Thoracic aorta (tissue), 2 donors: ENCODE measurements around the gene ATF7. TPM values are rescaled to one million over a fixed set of nuclear protein-coding genes. Genes with fewer than 3 reads are reported as not detected.

Experiments used
- ATAC-seq: fragments of 150-250 bp; one replicate; pipeline ENCODE4 v1.8.0; 2017; ENCODE audit warnings: low read depth; ENCODE audit not compliant: insufficient number of reproducible peaks, low FRiP score
- DNase-seq: peaks from one replicate; pipeline ENCODE4 v3.0.0-alpha.2; 2020; ENCODE audit warnings: low spot score
- H3K27ac ChIP-seq, 2 donors: fragments of 200-600 bp; sonication (generic); 1 replicate in 1 of 2; 2 replicates in 1 of 2; pipeline ENCODE4 v1.5.1; 2016; ENCODE audit warnings: mild to moderate bottlenecking in 2 of 2, moderate library complexity in 2 of 2
- H3K27me3 ChIP-seq: fragments of 200-600 bp; sonication (generic); replicated peaks from 2 replicates; pipeline ENCODE4 v1.6.0; 2016; ENCODE audit warnings: mild to moderate bottlenecking; ENCODE audit not compliant: insufficient read depth
- H3K36me3 ChIP-seq: fragments of 200-600 bp; sonication (generic); one replicate; pipeline ENCODE4 v1.5.1; 2016
- H3K4me1 ChIP-seq, 2 donors: fragments of 200-600 bp; sonication (generic); 1 replicate in 1 of 2; 2 replicates in 1 of 2; pipeline versions ENCODE4 v1.5.1 to v1.6.0; 2016; ENCODE audit warnings: low read depth in 2 of 2, mild to moderate bottlenecking in 1 of 2; ENCODE audit not compliant: control insufficient read depth in 1 of 2
- H3K4me3 ChIP-seq: fragments of 200-600 bp; sonication (generic); 2 replicates; pipeline ENCODE4 v1.5.1; 2016; ENCODE audit warnings: mild to moderate bottlenecking
- H3K9me3 ChIP-seq: fragments of 200-600 bp; sonication (generic); 2 replicates; pipeline ENCODE4 v1.5.1; 2016
- CTCF ChIP-seq: fragments of 200-600 bp; sonication (generic); IDR thresholded peaks from one replicate; pipeline ENCODE4 v1.5.1; 2019; ENCODE audit warnings: antibody characterized with exemption
- total RNA-seq, 2 donors: library from RNA; depleted of rRNA; stranded (reverse); fragments of >200 nt; gene quantifications; one replicate each; pipeline versions ENCODE4 v1.1.0 to v1.2.3, GENCODE V29; 2016

Gene ATF7
- total RNA-seq, 2 donors from 2014 or later = 24.4 to 82.1 TPM

GRCh38 chr12:53463802-53464560 is 162.2 kb downstream of the ATF7 start:
- TF ChIP-seq CTCF = no peak
- Histone ChIP-seq H3K4me3 (no peak overlapping the region), H3K4me1 (no peaks in the 10 kb centered on the region), H3K9me3 (no peaks in the 10 kb centered on the region), H3K27me3 (no peaks in the 10 kb centered on the region), H3K27ac (no peak overlapping the region), H3K36me3 (peaks cover 95% of the 10 kb centered on the region)
- DNase-seq = no peak
- no peak for ATAC-seq

GRCh38 chr12:53462935-53463334 is 163.2 kb downstream of the ATF7 start:
- peaks cover 96% of the 10 kb centered on the region for H3K36me3 ChIP-seq
- H3K27me3 ChIP-seq = no peaks in the 10 kb centered on the region
- H3K9me3 ChIP-seq = no peaks in the 10 kb centered on the region
- H3K27ac ChIP-seq = no peak overlapping the region
- no peaks in the 10 kb centered on the region for H3K4me1 ChIP-seq
- no peak for TF ChIP-seq CTCF
- ATAC-seq (no peak), DNase-seq (no peak)
- no peak overlapping the region for H3K4me3 ChIP-seq

GRCh38 chr12:53461591-53461990 is 164.6 kb downstream of the ATF7 start:
- Histone ChIP-seq H3K27me3 (no peaks in the 10 kb centered on the region), H3K9me3 (no peaks in the 10 kb centered on the region), H3K4me1 (no peaks in the 10 kb centered on the region), H3K4me3 (no peak overlapping the region), H3K36me3 (peaks cover 95% of the 10 kb centered on the region), H3K27ac (no peak overlapping the region)
- no peak for TF ChIP-seq CTCF
- DNase-seq (no peak), ATAC-seq (no peak)

GRCh38 chr12:53461059-53461458 is 165.1 kb downstream of the ATF7 start:
- Histone ChIP-seq H3K36me3 (peaks cover 96% of the 10 kb centered on the region), H3K4me1 (no peaks in the 10 kb centered on the region)

GRCh38 chr12:53459097-53459496 is 167.1 kb downstream of the ATF7 start:
- H3K36me3 ChIP-seq = peaks cover 94% of the 10 kb centered on the region
- peaks cover 5 to 8% of the 10 kb centered on the region in 2 donors for H3K4me1 ChIP-seq
- H3K27me3 ChIP-seq = no peaks in the 10 kb centered on the region
- DNase-seq (no peak), ATAC-seq (no peak)
- H3K9me3 ChIP-seq = no peaks in the 10 kb centered on the region
- no peak for TF ChIP-seq CTCF
- H3K27ac ChIP-seq = no peak overlapping the region
- H3K4me3 ChIP-seq = no peak overlapping the region

More at GRCh38 chr12:53461059-53461458, 165.1 kb downstream of the ATF7 start:
- TF ChIP-seq CTCF = no peak
- no peak for DNase-seq
- H3K27me3 ChIP-seq = no peaks in the 10 kb centered on the region
- H3K9me3 ChIP-seq = no peaks in the 10 kb centered on the region
- H3K27ac ChIP-seq = no peak overlapping the region
- no peak for ATAC-seq
- H3K4me3 ChIP-seq = no peak overlapping the region

Other genes starting within 250 kb of the ATF7 start
- gene SP1, start 246.2 kb downstream of the ATF7 start, total RNA-seq = 10 to 100 TPM; 50.9 to 65.6 TPM
- gene AMHR2, start 202.5 kb downstream of the ATF7 start, total RNA-seq = under 1 TPM in 1 of 2 donors, not detected in 1; 0.27 TPM
- 10 to 100 TPM; 53.6 to 86.2 TPM for gene PRR13, start 184.6 kb downstream of the ATF7 start, total RNA-seq
- gene PCBP2, start 174.3 kb downstream of the ATF7 start, total RNA-seq = 100 to 1,000 TPM; 326 to 466 TPM
- 10 to 100 TPM; 27.9 to 36.8 TPM for gene MAP3K12, start 126.9 kb downstream of the ATF7 start, total RNA-seq
- 10 to 100 TPM; 14.2 to 27.7 TPM for gene TARBP2, start 125.1 kb downstream of the ATF7 start, total RNA-seq
- gene NPFF, start 118.9 kb downstream of the ATF7 start, total RNA-seq = 1 to 10 TPM in 1 of 2 donors, not detected in 1; 9.1 TPM
- 100 to 1,000 TPM; 168 to 175 TPM for gene ATP5MC2, start 49.7 kb upstream of the ATF7 start, total RNA-seq
- gene CALCOCO1, start 101.1 kb upstream of the ATF7 start, total RNA-seq = 100 to 1,000 TPM; 272 to 336 TPM
- gene CISTR, start 125.6 kb upstream of the ATF7 start, total RNA-seq = not detected